ENCODE data around the gene GSTM5. TPM values are rescaled to one million over a fixed set of nuclear protein-coding genes. Genes with fewer than 3 reads are reported as not detected.
A peak's percentile ranks its signal among the peaks of the same experiment; 100 is the strongest.

GSTM5 gene
- polyA plus RNA-seq, 3 donors: not detected

DNA sequence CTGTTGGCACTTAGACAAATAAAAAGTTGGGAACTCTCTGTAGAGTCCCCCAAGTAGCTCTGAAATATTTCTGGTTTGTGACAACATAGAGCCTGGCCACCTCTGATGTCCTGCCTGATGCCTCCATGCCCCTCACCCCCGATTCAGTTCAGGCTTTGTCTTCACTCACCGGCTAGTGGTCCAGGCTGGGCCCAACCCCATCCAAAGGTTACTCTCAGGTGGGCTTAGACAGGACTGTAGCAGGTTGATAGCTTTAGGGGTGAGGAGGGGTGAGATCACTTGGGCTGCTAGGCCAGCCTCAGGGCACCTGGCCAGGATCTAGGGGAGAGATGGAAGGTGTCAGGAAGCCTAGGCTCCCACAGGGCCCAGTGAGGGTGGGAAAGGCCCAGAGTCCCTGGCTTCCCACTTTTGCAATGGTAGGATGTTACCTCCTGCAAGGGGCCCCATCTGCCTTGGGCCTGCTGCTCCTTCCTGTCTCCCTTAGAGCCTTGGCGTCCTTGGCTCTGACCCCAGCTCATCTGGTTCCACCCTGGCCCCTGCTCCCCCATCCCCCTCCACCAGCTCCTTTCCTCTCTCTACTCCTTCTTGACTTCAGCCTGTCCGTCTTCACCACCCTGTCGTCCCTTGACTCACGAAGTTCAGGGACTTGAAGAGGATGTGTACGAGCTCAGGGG lies 44.9 kb downstream of the GSTM5 start:
- Histone ChIP-seq H3K4me1 (ENCODE audit: control insufficient read depth in 1 of 2, insufficient read depth in 2 of 2, low read length in 2 of 2) (peaks cover 0 to under 1% of the 10 kb centered on the region in 2 donors), H3K79me2 (ENCODE audit: insufficient read depth, low read length) (no peaks in the 10 kb centered on the region), H3K9me3 (replicated peaks in 1 of 2; ENCODE audit: control insufficient read depth in 1 of 2, insufficient read depth in 1 of 2, low read length in 2 of 2) (no peaks in the 10 kb centered on the region), H2AFZ (ENCODE audit: insufficient read depth, low read depth, low read length, poor library complexity, severe bottlenecking) (no peak overlapping the region), H3K27me3 (ENCODE audit: control insufficient read depth in 2 of 2, insufficient read depth in 2 of 2, low read length in 2 of 2) (no peaks in the 10 kb centered on the region), H4K20me1 (ENCODE audit: insufficient read depth, low read length) (no peaks in the 10 kb centered on the region), H3K9ac (ENCODE audit: insufficient read depth, low read length, poor library complexity, severe bottlenecking) (no peak overlapping the region), H3K27ac (ENCODE audit: low read depth in 1 of 2, low read length in 2 of 2) (no peak overlapping the region), H3K4me2 (replicated peaks; ENCODE audit: extremely low read depth, low read length, poor library complexity, severe bottlenecking) (no peak overlapping the region), H3K4me3 (replicated peaks in 1 of 3; ENCODE audit: low read depth in 2 of 3, low read length in 3 of 3) (no peak overlapping the region), H3K36me3 (replicated peaks in 1 of 2; ENCODE audit: control insufficient read depth in 1 of 2, insufficient read depth in 2 of 2, low read length in 2 of 2) (no peaks in the 10 kb centered on the region)
- Mint-ChIP-seq H3K4me3 (no peak overlapping the region), H3K4me1 (peaks cover 5% of the 10 kb centered on the region), H3K36me3 (no peaks in the 10 kb centered on the region), H3K27me3 (ENCODE audit: low read depth in 3 of 3) (peaks cover 1 to 11% (median 5%) of the 10 kb centered on the region in 3 donors), H3K27ac (no peak overlapping the region), H3K9me3 (no peaks in the 10 kb centered on the region)
- DNase-seq: no peak
- intact Hi-C loops (cut with micrococcal nuclease): no loop called here
- WGBS (ENCODE audit: insufficient coverage): 84% methylated on average over 6 of the region's 7 CpGs
- TF ChIP-seq CTCF (IDR thresholded peaks at IDR 0.05): no peak

GRCh38 chr1:109757936-109758786 lies 46.1 kb downstream of the GSTM5 start:
- peaks cover 9 to 13% of the 10 kb centered on the region in 2 donors for H3K4me1 ChIP-seq (ENCODE audit: control insufficient read depth in 1 of 2, insufficient read depth in 2 of 2, low read length in 2 of 2)
- peak overlapping the region in 1 of 7 donors; percentile 28 for H3K27ac Mint-ChIP-seq
- no peak overlapping the region for H3K4me2 ChIP-seq (replicated peaks; ENCODE audit: extremely low read depth, low read length, poor library complexity, severe bottlenecking)
- no peaks in the 10 kb centered on the region for H3K79me2 ChIP-seq (ENCODE audit: insufficient read depth, low read length)
- DNase-seq: no peak
- no peaks in the 10 kb centered on the region for H3K9me3 ChIP-seq (replicated peaks in 1 of 2; ENCODE audit: control insufficient read depth in 1 of 2, insufficient read depth in 1 of 2, low read length in 2 of 2)
- H3K9me3 Mint-ChIP-seq: no peaks in the 10 kb centered on the region
- H3K4me3 Mint-ChIP-seq: no peak overlapping the region
- no peaks in the 10 kb centered on the region for H4K20me1 ChIP-seq (ENCODE audit: insufficient read depth, low read length)
- H3K27me3 ChIP-seq (ENCODE audit: control insufficient read depth in 2 of 2, insufficient read depth in 2 of 2, low read length in 2 of 2): no peaks in the 10 kb centered on the region
- no peaks in the 10 kb centered on the region for H3K36me3 ChIP-seq (replicated peaks in 1 of 2; ENCODE audit: control insufficient read depth in 1 of 2, insufficient read depth in 2 of 2, low read length in 2 of 2)
- H2AFZ ChIP-seq (ENCODE audit: insufficient read depth, low read depth, low read length, poor library complexity, severe bottlenecking): no peak overlapping the region
- peaks cover 17% of the 10 kb centered on the region for H3K4me1 Mint-ChIP-seq
- no peak overlapping the region for H3K4me3 ChIP-seq (replicated peaks in 1 of 3; ENCODE audit: low read depth in 2 of 3, low read length in 3 of 3)
- intact Hi-C loops (cut with micrococcal nuclease): no loop called here
- peaks cover 2 to 8% (median 3%) of the 10 kb centered on the region in 3 donors for H3K27me3 Mint-ChIP-seq (ENCODE audit: low read depth in 3 of 3)
- 94% methylated on average over 7 of the region's 13 CpGs for WGBS (ENCODE audit: insufficient coverage)
- H3K9ac ChIP-seq (ENCODE audit: insufficient read depth, low read length, poor library complexity, severe bottlenecking): no peak overlapping the region
- TF ChIP-seq CTCF (IDR thresholded peaks at IDR 0.05): no peak
- H3K27ac ChIP-seq (ENCODE audit: low read depth in 1 of 2, low read length in 2 of 2): no peak overlapping the region
- no peaks in the 10 kb centered on the region for H3K36me3 Mint-ChIP-seq

All from CD14-positive monocyte (primary cell).